GM18499 (cell line): ENCODE results near the gene PLEKHH2.
A peak's percentile ranks its signal among the peaks of the same experiment; 100 is the strongest.

Source experiments
- ATAC-seq: cut with Tn5 transposase; IDR thresholded peaks from one replicate; pipeline ENCODE4 v1.9.1; 2021; ENCODE audit warnings: moderate number of reproducible peaks; ENCODE audit not compliant: insufficient read depth, unreplicated experiment

PLEKHH2 gene

GRCh38 chr2:43752302-43752701 is 115.2 kb downstream of the PLEKHH2 start:
- ATAC-seq, result no peak

DNA sequence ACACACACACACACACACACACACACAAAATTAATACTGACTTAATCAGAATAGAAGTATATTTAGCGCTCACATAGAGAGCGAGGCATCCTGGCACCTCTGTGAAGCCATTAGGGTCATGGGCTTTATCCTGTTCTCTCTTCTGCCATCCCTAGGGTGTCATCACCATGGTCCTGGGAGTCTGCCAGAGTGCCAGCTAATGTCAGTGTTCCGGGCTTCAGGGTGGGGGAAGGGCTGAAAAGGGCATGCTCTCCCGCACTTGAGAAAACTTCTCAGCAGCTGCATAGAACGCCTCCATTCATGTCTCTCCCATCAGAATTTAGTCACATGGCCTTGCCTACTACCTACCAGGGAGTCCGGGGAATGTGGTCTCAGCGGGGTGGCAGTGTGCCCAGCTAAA is 117.1 kb downstream of the PLEKHH2 start:
- no peak for ATAC-seq

GRCh38 chr2:43758739-43759138 is 121.7 kb downstream of the PLEKHH2 start:
- no peak for ATAC-seq

DNA sequence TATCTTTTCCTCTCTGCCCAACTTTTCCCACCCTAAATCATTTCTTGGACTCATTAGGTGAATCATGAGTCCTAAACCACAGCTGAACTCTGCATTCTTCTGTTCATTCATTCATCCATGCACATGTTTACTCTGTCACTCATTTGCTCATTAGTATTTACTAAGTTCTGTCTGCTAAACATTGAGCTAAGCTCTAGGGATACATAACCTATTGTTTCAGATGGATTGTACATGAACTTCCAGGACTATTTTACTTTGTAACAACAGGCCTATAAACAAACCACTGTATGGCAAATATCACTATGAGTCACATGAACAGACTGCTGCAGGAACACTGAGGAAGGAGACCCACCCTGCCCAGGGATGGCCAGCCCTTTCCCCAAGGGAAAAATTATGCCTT is 122.1 kb downstream of the PLEKHH2 start:
- ATAC-seq, result no peak

DNA sequence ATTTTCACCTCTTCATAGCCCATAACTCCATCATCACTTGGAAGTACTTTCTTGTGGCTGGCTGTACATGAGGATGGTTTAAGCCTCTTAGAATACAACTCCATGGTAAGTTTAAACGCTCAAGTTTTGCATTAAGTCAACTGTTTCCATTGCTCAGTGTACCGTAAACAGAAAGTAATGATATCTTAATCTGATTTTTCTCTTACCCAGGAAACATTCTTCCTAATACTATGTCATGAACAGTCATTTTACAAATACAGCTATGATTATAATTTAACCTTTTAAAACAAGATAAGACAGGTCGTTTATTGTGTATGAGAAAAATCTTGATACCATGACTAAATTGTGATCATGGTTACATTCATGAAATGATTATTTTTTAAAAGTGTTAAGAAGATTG is 125.2 kb downstream of the PLEKHH2 start:
- no peak for ATAC-seq

- no peak for ATAC-seq
Observed at GRCh38 chr2:43763091-43763490, 126.0 kb downstream of the PLEKHH2 start.

DNA sequence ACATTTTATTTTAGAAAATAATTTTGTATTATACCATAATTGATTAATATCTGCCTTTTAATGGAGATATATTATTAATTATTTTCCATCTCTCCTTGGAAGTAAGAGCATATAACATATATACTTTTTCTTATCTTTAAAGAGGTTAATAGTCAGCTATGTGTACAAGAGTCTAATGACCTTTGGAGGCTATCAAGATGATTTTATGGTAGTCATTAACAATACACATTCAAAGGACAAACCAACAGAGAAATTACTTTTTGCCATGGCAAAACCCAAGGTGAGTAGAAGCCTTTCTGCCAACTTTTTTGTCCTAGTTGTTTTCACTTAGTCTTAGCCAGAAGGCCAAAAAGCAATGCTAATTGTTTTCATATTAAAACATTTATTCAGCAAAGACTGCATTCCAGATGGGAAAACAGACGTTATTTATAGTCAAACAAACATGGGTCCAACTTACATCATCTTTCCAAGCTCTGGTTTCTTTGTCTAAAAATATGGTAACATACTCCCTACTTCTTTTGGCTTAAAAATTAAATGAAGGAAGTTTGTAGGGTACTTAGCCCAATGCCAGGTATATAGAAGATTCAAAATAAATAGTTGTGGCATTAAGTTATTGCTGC is 127.1 kb downstream of the PLEKHH2 start:
- no peak for ATAC-seq

GRCh38 chr2:43766006-43766405 is 128.9 kb downstream of the PLEKHH2 start:
- ATAC-seq, result no peak

- peak; percentile 88 for ATAC-seq
Observed at GRCh38 chr2:43773876-43774613, 137.0 kb downstream of the PLEKHH2 start, which contains the start of gene DYNC2LI1. DYNC2LI1 (plus strand) TSS chr2:43774039; CDS start chr2:43774139, 100 bp downstream.

GRCh38 chr2:43774617-43775016 is 137.6 kb downstream of the PLEKHH2 start:
- ATAC-seq, result no peak

GRCh38 chr2:43776324-43776723 is 139.3 kb downstream of the PLEKHH2 start:
- ATAC-seq, result no peak

DNA sequence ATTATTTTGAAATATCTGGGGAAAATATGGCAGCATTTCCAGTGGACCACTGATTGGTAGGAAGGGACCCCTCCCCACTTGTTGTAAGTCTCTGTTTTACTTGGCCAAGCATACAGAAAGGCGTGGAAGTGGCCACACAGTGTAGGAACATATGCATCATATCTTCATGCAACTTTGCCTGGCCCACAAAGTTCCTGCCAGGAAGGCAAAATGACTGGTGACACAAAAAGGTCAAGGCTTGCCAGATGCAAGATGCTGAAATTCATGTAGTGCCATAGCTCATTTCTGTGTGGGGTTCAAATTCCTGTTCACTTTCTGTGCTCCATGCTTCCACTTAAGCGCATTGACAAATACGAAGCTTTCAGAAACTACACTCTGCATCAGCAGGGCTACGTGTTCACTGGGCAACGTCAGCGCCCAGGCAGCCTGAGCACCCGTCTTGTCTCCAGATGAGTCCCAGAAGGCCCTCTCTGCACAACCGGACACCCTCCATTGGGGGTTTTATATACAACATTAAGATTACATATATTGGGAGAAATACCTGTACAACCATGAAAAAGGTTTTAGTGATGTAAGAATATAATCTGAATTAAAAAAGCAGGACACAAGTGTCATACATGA is 140.4 kb downstream of the PLEKHH2 start:
- no peak for ATAC-seq

DNA sequence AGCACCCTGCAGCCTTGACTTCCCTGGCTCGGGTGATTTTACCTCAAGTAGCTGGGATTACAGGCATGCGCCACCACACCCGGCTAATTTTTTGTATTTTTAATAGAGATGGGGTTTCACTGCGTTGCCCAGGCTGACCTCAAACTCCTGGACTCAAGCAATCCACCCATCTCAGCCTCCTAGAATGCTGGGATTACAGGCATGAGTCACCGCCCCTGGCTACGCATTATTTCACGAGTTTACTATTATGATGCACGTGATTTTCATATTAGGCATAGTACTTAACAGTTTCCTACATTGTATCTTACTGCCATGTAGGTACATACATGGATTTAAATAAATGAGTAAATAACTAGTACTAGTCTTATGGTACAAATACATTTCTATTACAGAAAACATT is 141.2 kb downstream of the PLEKHH2 start:
- no peak for ATAC-seq

- no peak for ATAC-seq
Observed at GRCh38 chr2:43787895-43788294, 150.8 kb downstream of the PLEKHH2 start.

- ATAC-seq, result no peak
Observed at GRCh38 chr2:43788646-43789045, 151.6 kb downstream of the PLEKHH2 start.

DNA sequence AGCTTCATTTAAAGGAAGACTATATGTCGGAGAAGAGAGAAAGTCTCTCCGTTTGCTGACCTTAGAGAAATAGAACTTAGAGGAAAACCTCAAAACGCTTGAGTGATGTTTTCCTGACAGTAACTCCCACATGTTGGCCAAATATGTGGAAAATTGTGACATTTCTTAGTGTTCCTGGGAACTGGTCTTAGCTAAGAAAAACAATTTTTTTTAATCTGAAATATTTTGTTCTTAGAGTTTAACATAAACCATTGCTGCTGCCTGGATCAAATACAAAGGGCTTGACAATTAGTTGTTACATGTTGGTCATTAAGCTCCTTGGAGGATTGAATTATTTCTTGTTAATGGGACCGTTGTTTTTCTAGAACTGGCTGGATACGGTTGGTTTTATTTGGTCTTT is 153.1 kb downstream of the PLEKHH2 start:
- ATAC-seq, result no peak

DNA sequence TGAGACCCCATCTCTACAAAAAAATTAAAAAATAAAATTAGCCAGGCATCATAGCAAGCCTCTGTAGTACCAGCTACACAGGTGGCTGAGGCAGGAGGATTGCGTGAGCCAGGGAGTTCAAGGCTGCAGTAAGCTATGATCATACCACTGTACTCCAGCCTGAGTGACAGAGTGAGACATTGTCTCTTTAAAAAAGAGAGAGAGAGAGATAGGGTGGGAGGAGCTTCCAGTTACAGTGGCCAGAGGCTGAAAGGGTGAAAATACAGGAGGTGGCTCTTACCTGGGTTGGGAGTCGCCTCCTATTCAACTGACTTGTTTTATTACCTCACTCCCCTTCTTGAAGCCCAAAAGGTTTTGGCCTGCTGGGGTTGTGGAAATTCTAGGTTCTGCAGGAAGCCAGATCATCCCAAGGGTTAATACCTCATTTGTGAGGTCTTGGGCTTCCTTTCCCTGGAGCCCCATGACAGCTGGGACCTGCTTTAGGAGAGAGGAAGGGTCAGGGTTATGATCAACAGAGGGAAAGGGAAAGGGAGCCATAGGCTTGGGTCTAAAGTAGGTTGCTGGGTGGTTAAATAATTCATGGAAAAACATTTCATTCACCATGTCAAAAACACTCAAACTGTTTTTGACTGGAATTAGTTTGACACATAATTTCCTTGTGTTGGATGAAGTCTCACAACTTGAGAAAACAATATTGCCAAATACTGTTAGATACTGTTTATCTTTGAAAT is 154.1 kb downstream of the PLEKHH2 start:
- ATAC-seq, result no peak

DNA sequence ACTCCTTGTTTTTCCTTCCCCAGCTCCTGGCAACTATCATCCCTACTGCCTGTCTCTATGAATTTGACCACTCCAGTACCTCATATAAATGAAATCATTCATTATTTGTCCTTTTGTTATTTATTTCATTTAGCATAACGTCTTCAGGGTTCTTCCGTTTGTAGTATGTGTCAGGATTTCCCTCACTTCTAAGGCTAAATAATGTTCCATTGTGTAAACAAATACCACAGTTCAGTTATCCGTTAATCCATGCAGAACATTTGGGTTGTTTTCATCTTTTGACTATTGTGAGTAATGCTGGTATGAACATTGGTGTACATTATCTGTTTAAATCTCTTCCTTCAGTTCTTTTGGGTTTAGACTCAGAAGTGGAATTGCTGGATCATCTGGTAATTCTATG is 155.6 kb downstream of the PLEKHH2 start:
- no peak for ATAC-seq

DNA sequence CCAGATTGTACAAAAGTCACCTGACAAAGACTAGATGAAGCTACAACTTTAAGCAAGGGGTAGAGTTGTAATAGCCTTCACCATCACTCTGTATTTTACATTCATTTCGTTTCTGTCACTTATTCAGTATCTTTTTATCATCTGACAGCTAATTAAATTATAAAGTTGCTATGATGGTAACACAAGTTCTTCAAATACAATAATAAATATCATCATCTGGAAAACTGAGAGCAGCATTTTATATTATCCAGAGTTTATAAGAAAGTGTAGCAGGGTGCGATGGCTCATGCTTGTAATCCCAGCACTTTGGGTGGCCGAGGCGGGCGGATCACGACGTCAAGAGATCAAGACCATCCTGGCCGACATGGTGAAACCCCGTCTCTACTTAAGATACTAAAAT is 157.9 kb downstream of the PLEKHH2 start:
- ATAC-seq, result no peak

GRCh38 chr2:43796206-43796605 is 159.1 kb downstream of the PLEKHH2 start:
- no peak for ATAC-seq

DNA sequence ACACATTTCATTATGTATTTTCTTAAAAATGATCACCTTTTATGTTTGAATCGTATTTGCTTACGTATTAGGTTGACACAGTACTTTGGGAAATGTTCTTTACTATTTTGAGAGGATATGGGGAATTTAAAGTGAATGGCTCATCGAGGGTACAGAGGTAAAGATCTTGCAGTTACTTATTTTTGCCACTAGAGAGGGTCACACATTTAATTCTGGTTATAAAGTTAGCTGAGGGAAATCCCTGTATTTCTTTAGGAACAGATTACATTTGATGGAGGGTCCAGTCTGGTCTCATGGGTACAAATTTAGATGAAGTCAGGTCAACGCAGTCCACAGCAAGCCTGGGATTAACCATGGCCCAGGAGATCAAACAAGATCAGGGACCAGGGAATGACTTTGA is 161.2 kb downstream of the PLEKHH2 start:
- no peak for ATAC-seq
